A549 treated with AZD9567 at 1 μM for 4 hours (cell line): ENCODE data around the gene GLIS2. TPM values are rescaled to one million over a fixed set of nuclear protein-coding genes. Genes with fewer than 3 reads are reported as not detected.

ENCODE experiments used
- total RNA-seq: library from RNA; stranded (reverse); fragments of 200-300 nt; extraction: Qiagen RNA extraction; gene quantifications from 5 replicates; pipeline ENCODE4 v1.2.3, GENCODE V29; 2022; ENCODE audit not compliant: insufficient read depth

The GLIS2 gene
- total RNA-seq = 20.1 to 28.6 TPM (median 27.1 TPM) in 5 replicates

DNA sequence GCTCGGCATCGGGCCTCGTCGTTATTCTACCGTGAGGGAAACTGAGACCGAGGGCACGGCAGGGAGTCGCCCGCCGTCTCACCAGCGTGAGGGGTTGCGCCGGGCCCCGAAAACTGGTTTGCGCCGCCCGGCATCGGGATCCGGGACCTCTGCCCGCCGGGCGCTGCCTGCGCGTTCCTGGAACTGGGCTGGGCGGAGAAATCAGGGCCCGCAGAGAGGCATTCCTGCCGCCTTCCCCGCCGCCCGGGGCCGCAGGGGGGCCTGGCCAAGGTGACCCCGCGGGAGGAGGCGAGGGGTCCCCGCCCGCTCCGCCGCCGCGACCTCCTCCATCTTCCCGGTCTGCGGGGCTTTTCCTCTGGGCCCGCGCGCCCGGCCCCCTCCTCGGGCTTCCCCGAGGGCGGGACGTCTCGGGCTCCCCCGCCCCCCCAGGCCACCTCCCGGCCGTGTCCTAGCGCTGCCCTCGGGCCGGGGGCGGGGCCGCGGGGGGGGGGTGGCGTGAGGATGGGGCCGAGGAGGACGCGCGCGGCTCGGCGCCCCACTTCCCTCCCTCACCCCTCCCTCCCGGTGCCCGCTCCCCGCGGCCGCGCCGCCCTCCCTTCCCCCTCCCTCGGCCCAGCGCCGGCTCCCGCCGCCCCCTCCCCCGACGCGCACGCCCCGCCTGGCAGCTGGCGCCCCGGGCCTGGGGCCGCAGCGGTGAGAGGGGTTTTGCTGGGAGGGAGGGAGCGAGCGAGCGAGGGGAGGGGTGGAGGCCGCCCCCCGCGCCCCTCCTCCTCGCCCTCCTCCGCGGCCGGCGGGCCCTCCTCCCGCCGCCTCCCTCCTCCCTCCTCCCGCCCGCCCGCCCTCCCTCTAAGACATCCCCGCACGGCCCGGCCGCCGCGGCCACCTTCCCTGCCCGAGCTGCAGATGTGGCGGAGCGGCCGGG, at the start of gene GLIS2:
Gene GLIS2 (plus strand): TSS at position 882 of the 922 bp plus-strand sequence. CDS start 16,214 bp downstream, outside the sequence.

DNA sequence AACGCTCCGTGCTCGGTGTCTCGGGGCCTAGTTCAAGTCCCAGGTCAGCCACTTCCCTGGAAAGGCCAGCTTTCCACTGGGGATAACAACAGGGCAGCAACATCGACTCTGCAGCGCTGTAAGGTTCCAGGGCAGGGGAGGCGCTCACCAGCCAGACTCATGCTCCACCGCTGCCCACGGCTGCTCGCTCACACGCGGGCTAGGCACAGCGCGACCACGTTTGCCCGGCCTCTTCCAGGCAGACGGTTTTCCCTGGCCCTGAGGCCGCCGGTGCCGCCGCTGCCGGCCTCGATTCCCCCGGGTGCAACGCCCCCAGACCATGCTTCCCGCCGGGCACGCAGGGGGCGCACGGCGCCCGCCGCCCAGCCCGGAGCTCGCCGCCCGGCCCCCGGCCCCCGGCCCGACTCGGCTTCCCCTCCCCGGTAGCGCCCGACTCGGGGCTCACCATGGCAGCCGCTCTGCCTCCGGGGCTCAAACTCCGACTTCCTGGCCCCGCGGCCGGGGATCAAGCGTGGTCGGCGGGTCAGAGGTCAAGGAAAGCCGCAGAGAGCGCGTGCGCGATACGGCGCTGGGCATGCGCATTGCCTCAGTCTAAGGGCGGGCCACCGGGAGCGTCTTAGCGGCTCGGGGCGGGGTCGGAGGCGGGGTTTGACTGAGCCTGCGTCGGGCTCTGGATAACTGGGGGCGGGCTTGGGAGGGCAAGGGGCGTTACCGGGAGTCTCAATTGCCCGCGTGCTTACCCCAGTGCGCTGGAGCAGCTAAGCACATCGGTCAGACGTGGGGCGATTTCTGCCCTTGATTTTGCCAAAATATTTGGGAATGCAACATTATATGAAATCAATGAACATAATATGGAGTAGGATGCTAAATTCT, 35.2 kb downstream of the GLIS2 start, which contains the start of gene PAM16:
Gene PAM16 (minus strand): TSS at position 535 of the 873 bp plus-strand sequence. CDS start 87 bp downstream, at position 448.

DNA sequence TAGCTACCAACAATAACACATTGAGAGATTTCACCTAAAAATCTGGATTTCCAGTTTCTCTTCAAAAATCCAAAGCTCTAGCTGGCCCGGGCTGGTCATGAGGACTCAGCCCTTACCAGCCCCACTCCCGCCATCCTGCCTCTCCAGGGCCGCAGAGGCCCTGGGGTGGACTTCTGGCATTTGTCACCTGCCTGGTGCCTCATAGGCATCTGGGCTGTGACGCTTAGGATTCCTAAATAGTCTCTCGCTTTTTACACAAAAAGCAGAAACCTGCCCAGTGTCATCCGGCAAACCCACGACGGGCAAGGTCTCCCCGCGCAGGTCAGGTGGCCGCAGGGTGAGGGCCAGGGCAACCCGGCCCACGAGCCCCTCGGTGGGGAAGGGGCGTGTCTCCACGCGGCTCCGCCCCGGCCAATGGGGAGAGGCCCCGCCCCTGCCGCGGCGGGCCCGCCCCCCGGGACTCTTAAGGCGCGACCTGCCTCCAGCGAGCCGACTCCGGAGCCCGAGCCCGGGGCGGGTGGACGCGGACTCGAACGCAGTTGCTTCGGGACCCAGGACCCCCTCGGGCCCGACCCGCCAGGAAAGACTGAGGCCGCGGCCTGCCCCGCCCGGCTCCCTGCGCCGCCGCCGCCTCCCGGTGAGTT, 55.6 kb downstream of the GLIS2 start, which contains the start of gene VASN:
Gene VASN (plus strand): TSS at position 492 of the 644 bp plus-strand sequence. CDS start 9,030 bp downstream, outside the sequence.

Other genes with a start within 250 kb of the GLIS2 start
- gene ADCY9, start 199.6 kb upstream of the GLIS2 start, total RNA-seq = 6.3 to 7.3 TPM (median 6.6 TPM) in 5 replicates
- gene SRL, start 74.0 kb upstream of the GLIS2 start, total RNA-seq = 0.02 to 0.05 TPM (median 0.03 TPM) in 4 of 5 replicates, not detected in the other
- gene TFAP4, start 43.0 kb upstream of the GLIS2 start, total RNA-seq = 8.4 to 19.9 TPM (median 16.0 TPM) in 5 replicates
- gene PAM16, start 35.3 kb downstream of the GLIS2 start, total RNA-seq = 52.8 to 79.5 TPM (median 78.6 TPM) in 5 replicates
- 1.9 to 5.8 TPM (median 5.2 TPM) in 5 replicates for gene VASN, start 55.8 kb downstream of the GLIS2 start, total RNA-seq
- gene CORO7, start 100.5 kb downstream of the GLIS2 start, total RNA-seq = 7.3 to 23.0 TPM (median 18.8 TPM) in 5 replicates
- 66.5 to 73.6 TPM (median 71.6 TPM) in 5 replicates for gene DNAJA3, start 109.8 kb downstream of the GLIS2 start, total RNA-seq
- 25.0 to 46.7 TPM (median 44.9 TPM) in 5 replicates for gene NMRAL1, start 158.6 kb downstream of the GLIS2 start, total RNA-seq
- gene HMOX2, start 160.3 kb downstream of the GLIS2 start, total RNA-seq = 64.5 to 136 TPM (median 66.8 TPM) in 5 replicates
- gene CDIP1, start 222.7 kb downstream of the GLIS2 start, total RNA-seq = 12.3 to 15.7 TPM (median 13.9 TPM) in 5 replicates
- 0.02 to 0.06 TPM (median 0.05 TPM) in 3 of 5 replicates, not detected in the others for gene C16orf96, start 240.3 kb downstream of the GLIS2 start, total RNA-seq